Panc1 (cell line): ENCODE measurements around the gene PPP2R1B.

Experiments
- CTCF ChIP-seq: fragments of 450-650 bp; IDR thresholded peaks from 2 replicates; pipeline ENCODE4 v1.5.1; 2017; ENCODE audit warnings: mild to moderate bottlenecking
- POLR2AphosphoS5 ChIP-seq: IDR thresholded peaks from 2 replicates; pipeline ENCODE4 v1.6.1; 2012; ENCODE audit warnings: mild to moderate bottlenecking, low read depth, low read length, moderate library complexity
- REST ChIP-seq, 2 experiments: IDR thresholded peaks; 2 replicates each; pipeline ENCODE4 v1.6.1; 2011 to 2012; ENCODE audit warnings: low read depth in 2 of 2, control low read depth in 1 of 2, low read length in 1 of 2, mild to moderate bottlenecking in 1 of 2, moderate library complexity in 1 of 2; ENCODE audit not compliant: insufficient read depth in 1 of 2

GRCh38 chr11:111788051-111788450 lies 21.9 kb upstream of the PPP2R1B start:
- TF ChIP-seq CTCF, result no peak
- no peak for TF ChIP-seq POLR2AphosphoS5
- TF ChIP-seq REST (IDR thresholded peaks at IDR 0.05; ENCODE audit: insufficient read depth in 1 of 2, low read depth in 2 of 2, low read length in 1 of 2), result no peak
